ENCODE results near the gene ACYP2. TPM values are rescaled to one million over a fixed set of nuclear protein-coding genes. Genes with fewer than 3 reads are reported as not detected.

Gene ACYP2
- total and polyA plus RNA-seq, 2 donors (not counting 1 experiment from before 2014, with no cell fraction given), result 14.0 to 17.2 TPM

- ChIA-PET POLR2A (no interaction called here), CTCF (interaction anchor here (0.7 to 4.6 kb wide), 25 partner anchors 9 to 1066 kb away, joined by 3 to 86 read pairs (median 8); partner anchors contain the start of gene PSME4)
- H3K79me2 ChIP-seq (ENCODE audit: control insufficient read depth, insufficient read depth, low read length), result no peaks in the 10 kb centered on the region
- Mint-ChIP-seq H3K9me3 (ENCODE audit: insufficient read depth) (no peaks in the 10 kb centered on the region), H3K4me1 (peaks cover 42% of the 10 kb centered on the region), H3K27me3 (no peaks in the 10 kb centered on the region), H3K4me3 (no peak overlapping the region), H3K27ac (no peak overlapping the region)
- no peak overlapping the region for H3K4me2 ChIP-seq (replicated peaks; ENCODE audit: low read depth, low read length, poor library complexity, severe bottlenecking)
- TF ChIP-seq EZH2 (IDR thresholded peaks at IDR 0.05; ENCODE audit: borderline replicate concordance, insufficient read depth, low read depth, low read length, poor library complexity, severe bottlenecking), result no peak
- TF ChIP-seq, protein P1, sequence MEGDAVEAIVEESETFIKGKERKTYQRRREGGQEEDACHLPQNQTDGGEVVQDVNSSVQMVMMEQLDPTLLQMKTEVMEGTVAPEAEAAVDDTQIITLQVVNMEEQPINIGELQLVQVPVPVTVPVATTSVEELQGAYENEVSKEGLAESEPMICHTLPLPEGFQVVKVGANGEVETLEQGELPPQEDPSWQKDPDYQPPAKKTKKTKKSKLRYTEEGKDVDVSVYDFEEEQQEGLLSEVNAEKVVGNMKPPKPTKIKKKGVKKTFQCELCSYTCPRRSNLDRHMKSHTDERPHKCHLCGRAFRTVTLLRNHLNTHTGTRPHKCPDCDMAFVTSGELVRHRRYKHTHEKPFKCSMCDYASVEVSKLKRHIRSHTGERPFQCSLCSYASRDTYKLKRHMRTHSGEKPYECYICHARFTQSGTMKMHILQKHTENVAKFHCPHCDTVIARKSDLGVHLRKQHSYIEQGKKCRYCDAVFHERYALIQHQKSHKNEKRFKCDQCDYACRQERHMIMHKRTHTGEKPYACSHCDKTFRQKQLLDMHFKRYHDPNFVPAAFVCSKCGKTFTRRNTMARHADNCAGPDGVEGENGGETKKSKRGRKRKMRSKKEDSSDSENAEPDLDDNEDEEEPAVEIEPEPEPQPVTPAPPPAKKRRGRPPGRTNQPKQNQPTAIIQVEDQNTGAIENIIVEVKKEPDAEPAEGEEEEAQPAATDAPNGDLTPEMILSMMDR (IDR thresholded peaks at IDR 0.05), result no peak
- WGBS (ENCODE audit: insufficient coverage), result 91% methylated on average over 7 of the region's 10 CpGs
- H3K27me3 ChIP-seq (replicated peaks in 1 of 4; ENCODE audit: control extremely low read depth in 1 of 4, control insufficient read depth in 3 of 4, insufficient read depth in 4 of 4, low read length in 3 of 4), result no peaks in the 10 kb centered on the region
- no peak for DNase-seq
- H4K20me1 ChIP-seq (ENCODE audit: control insufficient read depth, insufficient read depth, low read length, poor library complexity, severe bottlenecking), result no peaks in the 10 kb centered on the region
- no peak overlapping the region for H3K9ac ChIP-seq (ENCODE audit: low read length)
- no peak overlapping the region for H3K27ac ChIP-seq (ENCODE audit: low read length in 2 of 2)
- no peak for ATAC-seq (ENCODE audit: low read depth)
- H3K9me3 ChIP-seq (ENCODE audit: control extremely low read depth in 1 of 3, control insufficient read depth in 2 of 3, insufficient read depth in 1 of 3, low read length in 2 of 3), result no peaks in the 10 kb centered on the region
- peaks cover 27 to 28% of the 10 kb centered on the region in 2 donors for H3K4me1 ChIP-seq (ENCODE audit: control insufficient read depth in 2 of 2, insufficient read depth in 2 of 2, low read length in 2 of 2)
- H3K36me3 ChIP-seq (replicated peaks in 1 of 2; ENCODE audit: control extremely low read depth in 1 of 2, control insufficient read depth in 1 of 2, extremely low read depth in 1 of 2, insufficient read depth in 2 of 2, low read length in 1 of 2), result no peaks in the 10 kb centered on the region
- intact Hi-C loops (cut with micrococcal nuclease), result loop anchor here (1.0 to 10.0 kb wide), 10 partner anchors 7 to 1324 kb away; partner anchors contain the start of gene ACYP2
- H2AFZ ChIP-seq (ENCODE audit: insufficient read depth, low read depth, low read length, poor library complexity, severe bottlenecking), result no peak overlapping the region
- no peak overlapping the region for H3K4me3 ChIP-seq (ENCODE audit: control extremely low read depth in 1 of 5, extremely low read depth in 1 of 5, insufficient read depth in 1 of 5, low read depth in 2 of 5, low read length in 4 of 5)
Observed at GRCh38 chr2:54107903-54108615, 7.4 kb upstream of the ACYP2 start.

GRCh38 chr2:54109848-54110247 is 5.6 kb upstream of the ACYP2 start:
- Histone ChIP-seq H3K4me2 (replicated peaks; ENCODE audit: low read depth, low read length, poor library complexity, severe bottlenecking) (no peak overlapping the region), H3K4me1 (ENCODE audit: control insufficient read depth in 2 of 2, insufficient read depth in 2 of 2, low read length in 2 of 2) (peaks cover 15% of the 10 kb centered on the region in 2 donors), H2AFZ (ENCODE audit: insufficient read depth, low read depth, low read length, poor library complexity, severe bottlenecking) (no peak overlapping the region), H3K36me3 (replicated peaks in 1 of 2; ENCODE audit: control extremely low read depth in 1 of 2, control insufficient read depth in 1 of 2, extremely low read depth in 1 of 2, insufficient read depth in 2 of 2, low read length in 1 of 2) (no peaks in the 10 kb centered on the region), H3K4me3 (ENCODE audit: control extremely low read depth in 1 of 5, extremely low read depth in 1 of 5, insufficient read depth in 1 of 5, low read depth in 2 of 5, low read length in 4 of 5) (no peak overlapping the region), H3K9ac (ENCODE audit: low read length) (no peak overlapping the region), H3K27me3 (replicated peaks in 1 of 4; ENCODE audit: control extremely low read depth in 1 of 4, control insufficient read depth in 3 of 4, insufficient read depth in 4 of 4, low read length in 3 of 4) (no peaks in the 10 kb centered on the region), H4K20me1 (ENCODE audit: control insufficient read depth, insufficient read depth, low read length, poor library complexity, severe bottlenecking) (no peaks in the 10 kb centered on the region), H3K9me3 (ENCODE audit: control extremely low read depth in 1 of 3, control insufficient read depth in 2 of 3, insufficient read depth in 1 of 3, low read length in 2 of 3) (no peaks in the 10 kb centered on the region), H3K27ac (ENCODE audit: low read length in 2 of 2) (no peak overlapping the region), H3K79me2 (ENCODE audit: control insufficient read depth, insufficient read depth, low read length) (no peaks in the 10 kb centered on the region)
- Mint-ChIP-seq H3K27ac (no peak overlapping the region), H3K9me3 (ENCODE audit: insufficient read depth) (no peaks in the 10 kb centered on the region), H3K4me1 (peaks cover 30% of the 10 kb centered on the region), H3K4me3 (no peak overlapping the region), H3K27me3 (no peaks in the 10 kb centered on the region)
- no peak for ATAC-seq (ENCODE audit: low read depth)
- CTCF ChIA-PET, result interaction anchor here (1.5 to 4.6 kb wide), 2 partner anchors 461 to 596 kb away, joined by 3 to 86 read pairs; no protein-coding TSS in a partner anchor
- POLR2A ChIA-PET, result no interaction called here
- TF ChIP-seq, protein P1 (IDR thresholded peaks at IDR 0.05), result no peak
- TF ChIP-seq EZH2 (IDR thresholded peaks at IDR 0.05; ENCODE audit: borderline replicate concordance, insufficient read depth, low read depth, low read length, poor library complexity, severe bottlenecking), result no peak
- intact Hi-C loops (cut with micrococcal nuclease), result loop anchor here (5.0 to 10.0 kb wide), 6 partner anchors 55 to 1322 kb away; partner anchors contain the start of gene CHAC2
- no CpG with 5 or more reads among the region's 3 CpGs for WGBS (ENCODE audit: insufficient coverage)
- no peak for DNase-seq
